ENCODE measurements around the gene LOX.

Gene LOX

DNA sequence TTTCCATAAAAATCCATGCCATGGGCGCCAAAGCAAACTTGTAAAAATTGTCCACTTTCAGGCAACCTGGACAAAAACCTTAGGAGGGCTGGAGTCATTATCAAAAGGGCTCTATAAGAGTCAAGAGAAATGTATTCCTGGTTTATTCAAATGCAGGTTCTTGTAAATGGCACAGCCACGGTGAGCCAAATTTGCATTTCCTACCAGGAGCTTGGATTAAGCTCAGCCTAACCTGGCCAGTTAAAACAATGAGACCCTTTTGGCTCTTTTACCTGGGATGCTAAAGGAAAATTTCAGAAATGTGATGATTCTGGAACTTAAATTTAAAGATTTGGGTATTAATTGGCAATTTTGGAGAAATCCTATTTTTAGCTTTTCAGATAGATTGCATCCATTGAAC is 42.4 kb upstream of the LOX start:
- no peak for TF ChIP-seq EZH2 (IDR thresholded peaks at IDR 0.05; ENCODE audit: borderline replicate concordance, low read length)
- TF ChIP-seq CTCF (IDR thresholded peaks at IDR 0.05; ENCODE audit: low read length): no peak
- Histone ChIP-seq H3K27ac (ENCODE audit: low read depth, low read length, poor library complexity, severe bottlenecking) (no peak overlapping the region), H2AFZ (ENCODE audit: low read length) (no peak overlapping the region)

DNA sequence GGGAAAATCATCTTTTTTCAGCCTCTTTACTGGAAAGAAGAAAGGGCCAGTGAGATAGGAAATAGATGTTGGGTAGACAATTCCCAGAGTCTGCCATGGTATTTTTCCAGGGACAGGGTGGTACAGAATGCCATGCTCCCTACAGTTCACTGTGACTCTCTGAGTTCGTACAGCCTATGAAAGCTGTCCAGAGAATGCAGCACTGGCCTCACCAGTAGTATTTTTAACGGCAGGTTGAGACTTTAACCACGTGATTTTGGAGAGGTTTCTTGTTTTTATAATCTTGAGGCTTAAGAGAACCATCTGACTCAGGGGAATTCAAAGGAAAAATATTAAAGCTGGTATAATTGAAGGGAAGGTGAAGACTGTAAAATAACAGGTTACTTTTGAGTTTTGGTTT is 41.1 kb upstream of the LOX start:
- Histone ChIP-seq H3K27ac (ENCODE audit: low read depth, low read length, poor library complexity, severe bottlenecking) (no peak overlapping the region), H3K4me2 (ENCODE audit: low read length) (no peak overlapping the region), H3K9ac (ENCODE audit: low read length) (no peak overlapping the region), H3K9me2 (ENCODE audit: low read depth, low read length) (no peaks in the 10 kb centered on the region), H3K9me3 (ENCODE audit: low read length) (no peaks in the 10 kb centered on the region), H2AFZ (ENCODE audit: low read length) (no peak overlapping the region), H4K20me1 (ENCODE audit: insufficient read depth, low read length) (no peaks in the 10 kb centered on the region), H3K4me3 (ENCODE audit: low read depth, low read length, poor library complexity, severe bottlenecking) (no peak overlapping the region), H3K4me1 (ENCODE audit: insufficient read depth, low read length, severe bottlenecking) (no peaks in the 10 kb centered on the region), H3K27me3 (ENCODE audit: insufficient read depth, low read length) (no peaks in the 10 kb centered on the region), H3F3A (ENCODE audit: insufficient read depth, low read length) (no peaks in the 10 kb centered on the region), H3K36me3 (ENCODE audit: insufficient read depth, low read length) (no peaks in the 10 kb centered on the region), H3K79me2 (ENCODE audit: insufficient read depth, low read length) (no peaks in the 10 kb centered on the region)
- TF ChIP-seq EZH2 (IDR thresholded peaks at IDR 0.05; ENCODE audit: borderline replicate concordance, low read length) (no peak), CTCF (IDR thresholded peaks at IDR 0.05; ENCODE audit: low read length) (no peak)

More for the DNA sequence above, 42.4 kb upstream of the LOX start:
- H3K4me2 ChIP-seq (ENCODE audit: low read length): no peak overlapping the region
- no peaks in the 10 kb centered on the region for H3K9me3 ChIP-seq (ENCODE audit: low read length)
- no peaks in the 10 kb centered on the region for H3K4me1 ChIP-seq (ENCODE audit: insufficient read depth, low read length, severe bottlenecking)
- no peaks in the 10 kb centered on the region for H3F3A ChIP-seq (ENCODE audit: insufficient read depth, low read length)
- no peaks in the 10 kb centered on the region for H3K27me3 ChIP-seq (ENCODE audit: insufficient read depth, low read length)
- no peaks in the 10 kb centered on the region for H4K20me1 ChIP-seq (ENCODE audit: insufficient read depth, low read length)
- H3K36me3 ChIP-seq (ENCODE audit: insufficient read depth, low read length): no peaks in the 10 kb centered on the region
- no peaks in the 10 kb centered on the region for H3K9me2 ChIP-seq (ENCODE audit: low read depth, low read length)
- H3K4me3 ChIP-seq (ENCODE audit: low read depth, low read length, poor library complexity, severe bottlenecking): no peak overlapping the region
- no peak overlapping the region for H3K9ac ChIP-seq (ENCODE audit: low read length)
- no peaks in the 10 kb centered on the region for H3K79me2 ChIP-seq (ENCODE audit: insufficient read depth, low read length)

- TF ChIP-seq CTCF (IDR thresholded peaks at IDR 0.05; ENCODE audit: low read length) (no peak), EZH2 (IDR thresholded peaks at IDR 0.05; ENCODE audit: borderline replicate concordance, low read length) (no peak)
- H3K4me1 ChIP-seq (ENCODE audit: insufficient read depth, low read length, severe bottlenecking): no peaks in the 10 kb centered on the region
- no peaks in the 10 kb centered on the region for H3K79me2 ChIP-seq (ENCODE audit: insufficient read depth, low read length)
- no peaks in the 10 kb centered on the region for H3K9me3 ChIP-seq (ENCODE audit: low read length)
- H3K4me2 ChIP-seq (ENCODE audit: low read length): no peak overlapping the region
- H3K27ac ChIP-seq (ENCODE audit: low read depth, low read length, poor library complexity, severe bottlenecking): no peak overlapping the region
- no peaks in the 10 kb centered on the region for H4K20me1 ChIP-seq (ENCODE audit: insufficient read depth, low read length)
- H3K9ac ChIP-seq (ENCODE audit: low read length): no peak overlapping the region
- no peaks in the 10 kb centered on the region for H3K36me3 ChIP-seq (ENCODE audit: insufficient read depth, low read length)
- no peak overlapping the region for H2AFZ ChIP-seq (ENCODE audit: low read length)
- no peaks in the 10 kb centered on the region for H3K27me3 ChIP-seq (ENCODE audit: insufficient read depth, low read length)
- H3F3A ChIP-seq (ENCODE audit: insufficient read depth, low read length): no peaks in the 10 kb centered on the region
- no peaks in the 10 kb centered on the region for H3K9me2 ChIP-seq (ENCODE audit: low read depth, low read length)
- no peak overlapping the region for H3K4me3 ChIP-seq (ENCODE audit: low read depth, low read length, poor library complexity, severe bottlenecking)
These were observed 40.4 kb upstream of the LOX start for GRCh38 chr5:122118356-122118948.

Measured in OCI-LY1 (cell line).